HG03432 (cell line): ENCODE data around the gene KCNQ2.

Experiments
- ATAC-seq: cut with Tn5 transposase; IDR thresholded peaks from one replicate; pipeline ENCODE4 v1.9.1; 2021; ENCODE audit warnings: mild to moderate bottlenecking, moderate library complexity; ENCODE audit not compliant: unreplicated experiment

The KCNQ2 gene

DNA sequence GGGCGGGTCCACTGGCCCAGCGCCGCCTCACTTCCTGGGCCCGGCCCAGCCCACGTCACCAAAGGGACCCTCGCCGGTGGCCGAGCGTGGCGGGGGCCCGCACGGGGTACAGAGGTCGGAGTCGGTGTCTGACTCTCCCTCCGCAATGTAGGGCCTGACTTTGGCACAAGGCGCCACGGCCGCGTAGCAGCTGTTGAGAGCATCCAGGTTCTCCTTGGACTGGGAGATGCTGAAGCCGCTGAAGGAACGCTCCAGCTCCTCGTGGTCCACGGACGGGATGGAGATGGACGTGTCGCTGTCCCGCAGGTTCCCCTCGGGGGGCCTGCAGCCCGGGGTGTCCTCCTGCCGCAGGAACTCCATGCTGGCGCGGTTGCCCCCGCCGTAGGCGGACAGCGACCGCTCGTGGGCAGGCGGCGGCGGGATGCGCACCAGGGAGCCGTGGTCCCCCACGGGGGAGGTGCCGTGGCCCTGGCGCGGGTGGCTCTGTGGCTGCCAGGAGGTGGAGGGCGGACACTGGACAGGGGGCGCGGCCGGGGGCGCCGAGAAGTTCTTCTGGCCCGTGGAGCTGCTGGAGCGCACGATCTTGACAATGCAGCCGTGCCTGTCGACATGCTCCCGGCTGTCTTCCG, 65.7 kb downstream of the KCNQ2 start:
- no peak for ATAC-seq

DNA sequence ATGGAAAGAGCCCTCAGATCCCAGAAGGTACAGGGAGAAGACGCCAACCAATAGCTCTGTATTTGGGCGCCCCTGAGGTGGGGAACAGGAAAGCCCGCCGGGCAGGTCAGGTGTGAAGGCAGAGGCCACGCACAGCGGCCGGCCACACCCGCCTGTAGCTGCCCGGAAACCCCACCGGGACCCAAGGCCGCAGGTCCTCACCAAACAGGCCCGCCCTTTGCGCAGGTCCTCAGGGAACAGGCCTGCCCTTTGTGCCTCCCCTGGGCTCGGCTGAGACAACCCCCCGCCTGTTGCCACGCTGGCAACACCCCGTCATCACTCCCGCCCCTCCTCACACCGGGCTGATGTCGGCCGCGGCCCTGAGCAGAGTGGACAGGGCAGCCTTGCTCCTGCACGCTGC, 66.4 kb downstream of the KCNQ2 start:
- ATAC-seq: no peak

DNA sequence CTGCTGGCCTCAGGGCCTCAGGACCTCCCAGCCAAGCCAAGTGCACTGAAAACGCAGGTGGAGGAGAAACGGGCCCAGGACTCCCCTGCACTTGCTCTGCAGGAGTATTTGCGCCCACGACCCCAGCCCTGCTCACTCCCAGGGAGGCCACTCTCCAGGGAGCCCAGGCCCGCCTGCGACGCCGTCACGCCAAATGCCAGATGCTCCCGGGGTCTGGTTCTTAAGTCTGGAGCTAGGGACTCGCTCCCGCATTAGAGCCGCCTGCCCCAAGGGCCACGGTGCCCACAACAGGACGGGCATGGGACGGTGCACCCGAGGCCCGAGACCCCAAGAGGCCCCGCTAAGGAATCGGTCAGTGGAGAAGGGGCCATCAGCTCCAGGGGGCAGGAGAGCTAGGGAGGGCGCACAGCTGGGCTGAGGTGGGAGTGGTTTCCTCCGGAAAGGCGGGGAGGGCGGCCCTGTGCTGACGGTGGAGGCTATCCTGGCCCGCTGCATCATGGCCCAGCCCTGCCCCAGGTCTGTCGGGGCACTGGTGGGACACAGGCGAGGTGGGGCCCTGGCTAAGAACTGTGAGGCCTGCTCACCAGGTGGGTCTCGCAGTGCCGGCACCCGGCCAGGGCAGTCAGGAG, 67.2 kb downstream of the KCNQ2 start:
- no peak for ATAC-seq

DNA sequence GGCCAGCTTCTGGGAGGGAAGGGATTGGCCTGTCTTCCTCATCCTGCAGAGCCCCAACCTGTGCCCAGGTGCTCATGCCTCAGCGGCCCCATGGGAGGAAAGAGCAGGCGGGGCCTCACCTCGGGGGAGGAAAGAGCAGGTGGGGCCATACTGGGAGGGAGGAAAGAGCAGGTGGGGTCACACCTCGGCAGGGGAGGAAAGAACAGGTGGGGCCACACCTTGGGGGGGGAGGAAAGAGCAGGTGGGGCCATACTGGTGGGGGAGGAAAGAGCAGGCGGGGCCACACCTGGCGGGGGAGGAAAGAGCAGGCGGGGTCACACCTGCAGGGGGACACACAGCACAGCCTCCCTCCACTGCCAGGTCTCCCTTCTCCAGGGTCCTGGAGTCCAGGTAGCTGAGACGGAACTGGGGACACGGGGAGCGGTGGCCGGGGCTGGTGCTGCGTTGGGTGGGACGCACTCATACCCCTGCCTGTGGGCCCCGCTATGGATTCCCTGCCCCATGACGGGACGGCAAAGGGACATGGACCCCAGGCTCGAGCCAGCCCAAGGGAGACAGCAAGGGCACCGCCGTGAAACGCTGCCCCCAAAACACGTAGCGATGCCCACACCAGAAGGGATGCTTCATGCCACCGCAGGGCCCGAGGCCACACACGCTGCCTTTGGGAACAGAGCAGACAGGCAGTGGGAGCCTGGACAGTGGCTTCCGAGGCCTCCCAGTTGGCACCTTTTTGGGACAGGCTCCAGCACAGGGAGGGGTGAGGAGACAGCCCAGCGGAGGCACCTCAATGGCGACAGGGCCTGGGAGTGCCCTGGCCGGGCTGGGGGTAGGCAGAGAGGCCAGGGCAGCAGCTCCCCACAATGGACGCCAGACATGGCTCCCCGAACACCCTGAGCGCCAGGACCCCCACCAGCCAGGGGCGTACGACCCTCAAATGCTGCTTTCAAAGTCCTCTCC, 68.0 kb downstream of the KCNQ2 start:
- ATAC-seq: no peak

DNA sequence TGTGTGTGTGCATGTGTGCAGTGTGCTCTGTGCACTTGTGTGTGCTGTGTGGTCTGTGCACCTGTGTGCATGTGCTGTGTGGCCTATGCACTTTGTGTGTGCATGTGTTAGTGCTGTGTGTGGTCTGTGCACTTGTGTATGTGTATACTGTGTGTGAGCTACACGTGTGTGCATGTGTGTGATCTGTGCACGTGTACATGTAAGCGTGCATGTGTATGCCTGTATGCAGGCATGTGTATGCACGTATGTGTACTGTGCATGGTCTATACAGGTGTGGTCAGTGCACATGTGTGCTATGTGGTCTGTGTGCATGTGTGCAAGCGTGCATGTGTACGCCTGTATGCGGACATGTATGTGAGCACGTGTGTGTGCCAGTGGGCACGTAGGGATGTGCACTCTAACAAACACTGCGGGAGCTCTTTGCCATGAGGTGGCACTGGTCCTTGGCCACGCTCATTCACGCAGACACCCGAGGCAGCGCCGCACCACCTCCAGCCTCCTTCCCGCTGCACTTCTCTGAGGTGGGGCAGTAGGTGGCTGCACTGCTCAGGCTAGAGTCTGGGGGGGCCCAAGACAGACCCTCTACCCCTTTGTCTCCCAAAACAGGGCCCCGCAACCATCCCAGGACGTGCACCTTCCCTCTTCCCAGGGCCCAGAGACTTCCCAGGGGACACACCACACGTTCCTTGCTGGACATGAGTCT, 68.9 kb downstream of the KCNQ2 start:
- no peak for ATAC-seq

DNA sequence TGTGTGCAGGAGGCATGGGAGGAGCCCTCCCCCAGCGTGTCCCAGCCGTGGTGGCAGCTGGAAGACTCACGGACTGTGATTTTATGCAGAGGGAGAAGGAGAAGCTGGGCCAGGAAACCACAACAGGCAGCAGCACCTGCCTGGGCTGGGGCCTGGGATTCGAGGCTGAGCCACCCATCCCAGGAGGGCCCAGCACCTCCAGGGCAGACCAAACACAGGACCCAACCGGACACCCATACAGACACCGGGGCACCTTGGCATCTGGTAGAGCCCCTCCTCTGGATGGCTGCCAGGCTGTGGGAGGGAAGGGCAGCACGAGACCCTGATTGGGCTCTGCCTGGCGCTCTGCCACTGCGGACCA, 69.6 kb downstream of the KCNQ2 start:
- no peak for ATAC-seq

DNA sequence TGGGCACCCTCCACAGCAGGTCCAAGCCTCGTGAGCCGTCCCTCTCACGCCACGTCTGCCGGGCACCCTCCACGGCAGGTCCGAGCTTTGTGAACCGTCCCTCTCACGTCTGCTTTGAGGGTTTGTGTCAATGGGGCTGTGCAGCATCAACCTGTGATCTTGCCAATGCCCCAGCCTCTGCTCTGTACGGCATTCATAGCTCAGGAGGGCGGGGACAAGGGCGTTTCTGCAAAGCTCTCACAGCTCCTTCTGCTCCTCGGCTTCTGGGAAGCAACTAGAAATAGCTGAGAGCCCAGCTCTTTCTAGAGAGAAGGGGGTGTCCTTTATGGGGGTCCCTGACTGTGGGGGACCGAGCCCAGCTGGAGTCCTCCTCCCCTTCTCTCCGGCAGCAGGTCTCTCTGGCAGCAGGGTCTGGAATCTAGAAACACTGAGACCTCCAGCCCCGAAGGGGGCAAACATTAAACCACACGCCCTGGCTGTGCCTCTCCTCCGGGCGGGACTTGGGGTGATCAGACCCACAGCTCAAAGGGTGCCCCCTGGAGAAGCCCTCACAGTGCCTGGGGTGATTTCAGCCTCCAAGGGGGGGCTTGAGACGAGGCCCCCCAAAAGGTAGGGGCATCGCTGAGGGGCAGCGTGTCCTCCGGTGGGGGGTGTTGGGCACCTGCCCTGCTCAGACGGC, 70.1 kb downstream of the KCNQ2 start:
- no peak for ATAC-seq

DNA sequence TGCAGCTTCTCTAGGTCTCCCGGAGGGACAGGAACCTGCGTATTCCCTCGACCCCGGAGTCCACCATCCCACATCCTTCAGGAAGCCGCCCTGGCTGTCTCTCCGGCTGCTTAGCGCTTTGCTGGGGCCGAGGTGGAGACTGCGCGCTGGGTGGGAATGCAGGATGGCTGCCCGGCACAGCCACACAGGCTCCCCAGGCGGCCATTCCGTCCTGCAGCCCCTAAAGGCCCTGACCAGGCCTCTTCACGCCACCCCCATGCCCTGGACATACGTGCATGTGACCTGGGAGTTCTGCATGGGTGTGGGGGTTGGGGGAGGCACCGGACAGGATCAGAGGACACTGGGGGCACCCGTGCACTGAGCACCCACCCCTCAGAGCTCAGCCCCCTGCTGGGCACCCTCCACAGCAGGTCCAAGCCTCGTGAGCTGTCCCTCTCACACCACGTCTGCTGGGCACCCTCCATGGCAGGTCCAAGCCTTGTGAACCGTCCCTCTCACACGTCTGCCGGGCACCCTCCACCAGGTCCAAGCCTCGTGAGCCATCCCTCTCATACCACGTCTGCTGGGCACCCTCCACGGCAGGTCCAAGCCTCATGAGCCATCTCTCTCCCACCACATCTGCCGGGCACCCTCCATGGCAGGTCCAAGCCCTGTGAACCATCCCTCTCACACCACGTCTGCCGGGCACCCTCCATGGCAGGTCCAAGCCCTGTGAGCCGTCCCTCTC, 70.9 kb downstream of the KCNQ2 start:
- ATAC-seq: no peak

DNA sequence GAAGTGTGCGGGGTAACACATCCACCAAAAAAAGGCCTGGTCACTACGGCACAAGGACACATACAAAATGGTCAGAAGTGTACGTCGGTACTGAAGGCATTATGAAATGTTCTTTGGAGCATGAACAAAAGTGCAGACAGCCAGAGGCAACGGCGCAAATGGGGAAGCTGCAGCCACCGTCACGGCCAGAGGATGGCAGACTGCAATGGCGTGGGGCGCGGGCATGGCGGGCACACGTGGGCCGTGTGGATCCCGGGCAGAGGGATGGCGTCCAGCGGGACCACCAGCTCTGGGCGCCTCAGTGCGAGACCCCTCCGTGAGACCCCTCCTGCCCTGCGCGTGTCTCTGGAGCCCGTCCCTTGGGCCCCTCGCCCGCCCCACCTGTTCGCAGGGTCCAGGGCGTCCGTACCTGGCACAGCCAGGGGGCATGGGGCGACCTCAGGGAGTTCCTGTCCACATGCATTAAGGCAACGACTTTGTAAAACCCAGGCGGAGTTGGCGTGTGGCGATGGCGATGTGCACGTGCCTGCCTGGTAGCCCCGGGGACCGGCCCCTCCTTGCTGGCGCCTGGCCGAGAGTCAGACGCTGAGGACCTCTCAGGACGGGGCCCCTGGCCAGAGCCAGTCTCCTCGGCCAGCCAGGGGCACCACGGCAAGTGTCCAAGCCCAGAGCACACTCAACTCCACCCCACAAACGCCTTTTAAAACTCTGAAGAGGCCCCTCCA, 71.8 kb downstream of the KCNQ2 start:
- ATAC-seq: no peak

DNA sequence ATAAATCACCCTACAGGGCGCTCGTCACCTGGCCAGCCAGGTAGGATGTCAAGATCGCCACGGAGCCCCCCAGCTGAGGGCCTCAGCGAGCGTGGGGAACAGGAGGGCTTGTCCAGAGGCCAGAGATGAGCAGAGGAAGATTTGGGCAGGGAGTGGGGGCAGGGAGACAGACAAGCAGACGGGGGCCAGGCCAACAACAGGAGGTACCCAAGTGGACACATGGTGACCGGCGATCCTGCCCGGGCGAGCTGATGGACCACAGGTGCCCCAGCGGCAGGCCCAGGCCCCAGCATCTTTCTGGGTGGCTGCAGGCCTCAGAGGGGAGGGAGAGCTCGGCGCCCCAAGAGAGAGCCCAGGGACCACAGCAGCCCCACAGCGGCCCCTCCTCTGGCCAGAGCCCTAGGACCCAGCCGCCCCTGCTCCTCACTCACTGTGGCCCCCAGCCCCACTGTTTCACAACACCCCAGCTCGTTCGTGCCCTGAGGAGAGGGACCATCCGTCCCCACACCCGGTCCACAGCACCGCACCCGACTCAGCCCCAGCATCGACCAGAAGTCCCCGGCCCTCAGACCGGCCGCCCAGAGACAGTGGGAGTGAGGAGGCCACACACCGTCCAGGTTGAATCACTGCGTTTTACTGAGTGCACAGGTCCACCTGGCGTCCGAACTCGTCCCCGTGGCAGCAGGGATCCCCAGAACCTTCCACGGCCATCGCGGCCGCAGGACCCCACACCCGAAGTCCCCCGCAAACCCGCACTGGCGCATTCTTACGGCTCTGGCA, 72.7 kb downstream of the KCNQ2 start:
- no peak for ATAC-seq

DNA sequence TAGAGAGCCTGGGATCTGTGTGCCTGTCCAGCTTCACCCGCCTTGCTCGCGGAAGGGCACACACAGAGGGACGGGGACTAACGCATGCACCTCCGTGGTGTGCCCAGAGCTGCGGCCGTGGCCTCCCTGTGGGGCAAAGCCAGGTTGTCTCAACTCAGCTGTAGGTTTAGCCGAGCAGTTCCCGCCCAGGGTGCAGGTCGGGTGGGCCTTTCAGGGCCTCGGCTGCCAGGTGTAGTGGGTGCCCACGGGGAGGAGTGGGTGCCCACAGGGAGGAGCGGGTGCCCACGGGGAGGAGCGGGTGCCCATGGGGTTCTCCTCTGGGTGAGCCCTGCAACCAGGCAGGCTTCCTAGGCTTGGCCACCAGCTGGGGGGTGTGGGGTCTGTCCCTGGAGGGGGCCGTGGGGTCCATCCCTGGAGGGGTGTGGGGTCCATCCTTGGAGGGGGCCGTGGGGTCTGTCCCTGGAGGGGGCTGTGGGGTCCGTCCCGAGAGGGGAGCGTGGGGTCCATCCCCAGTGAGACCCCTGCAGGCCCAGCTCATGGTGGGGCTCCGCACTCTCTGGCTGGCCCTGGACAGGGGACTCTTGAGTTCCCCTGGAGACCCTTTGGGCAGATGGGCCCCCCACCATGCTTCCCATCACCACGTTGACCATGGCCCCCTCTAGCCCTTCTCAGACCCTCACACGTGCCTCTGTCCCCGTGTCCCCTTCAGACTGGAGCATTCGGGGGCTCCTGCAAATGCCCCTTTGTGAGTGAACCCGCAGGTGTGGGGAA, 73.5 kb downstream of the KCNQ2 start:
- no peak for ATAC-seq

DNA sequence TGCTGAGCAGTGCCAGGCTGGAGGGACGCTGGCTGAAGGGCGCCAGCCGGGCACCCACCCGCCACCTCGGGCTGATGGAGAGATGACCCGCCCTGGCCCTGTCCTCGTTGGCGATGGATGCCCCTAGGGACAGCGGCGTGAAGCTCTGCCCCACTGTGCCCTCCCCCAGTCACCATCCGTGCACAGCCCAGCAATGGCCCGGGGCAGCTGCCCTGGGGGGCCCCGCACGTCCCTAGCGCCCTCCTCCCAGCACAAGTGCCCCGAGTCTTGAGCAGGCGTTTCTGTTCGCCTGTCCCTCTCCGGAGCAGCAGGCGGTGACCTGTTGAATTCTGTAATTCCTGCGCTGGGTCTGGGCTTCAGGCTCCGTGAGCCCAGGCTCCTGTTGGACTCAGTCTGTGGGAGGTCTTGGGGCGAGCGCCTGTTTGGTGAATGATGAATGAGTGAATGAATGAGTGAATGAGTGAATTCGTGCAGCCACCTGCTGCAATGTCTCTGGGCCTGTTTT, 74.5 kb downstream of the KCNQ2 start:
- ATAC-seq: no peak

DNA sequence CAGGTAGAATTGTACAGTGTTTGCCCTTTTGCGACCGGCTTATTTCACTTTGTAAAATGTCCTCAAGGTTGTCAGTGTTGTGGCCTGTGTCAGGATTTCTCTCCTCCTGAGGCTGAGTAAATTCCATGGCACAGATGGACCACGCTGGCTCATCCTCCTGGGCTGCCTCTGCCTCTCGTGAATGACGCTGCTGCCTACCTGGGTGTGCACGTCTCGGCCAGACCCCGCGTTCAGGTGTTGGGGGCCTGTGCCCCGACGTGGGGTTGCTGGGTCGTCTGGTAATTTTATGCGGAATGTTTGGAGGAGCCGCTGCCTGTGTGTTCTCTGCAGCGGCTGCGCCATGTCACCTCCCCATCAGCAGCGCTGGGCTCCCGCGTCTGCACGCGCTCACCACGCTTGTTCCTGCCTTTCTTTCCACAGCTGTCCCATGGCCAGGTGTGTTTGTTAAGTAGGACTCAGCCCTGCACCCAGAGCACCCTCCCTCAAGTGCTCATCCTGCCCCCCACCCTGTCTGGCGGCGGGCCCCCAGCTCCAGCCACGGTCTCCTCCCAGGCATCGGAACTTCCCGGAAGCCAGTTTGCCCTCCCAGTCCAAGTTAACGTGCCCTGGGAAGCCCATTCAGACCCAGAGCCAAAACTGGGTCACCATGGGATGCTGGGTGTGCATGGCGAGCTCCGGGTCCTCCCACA, 75.2 kb downstream of the KCNQ2 start:
- no peak for ATAC-seq

DNA sequence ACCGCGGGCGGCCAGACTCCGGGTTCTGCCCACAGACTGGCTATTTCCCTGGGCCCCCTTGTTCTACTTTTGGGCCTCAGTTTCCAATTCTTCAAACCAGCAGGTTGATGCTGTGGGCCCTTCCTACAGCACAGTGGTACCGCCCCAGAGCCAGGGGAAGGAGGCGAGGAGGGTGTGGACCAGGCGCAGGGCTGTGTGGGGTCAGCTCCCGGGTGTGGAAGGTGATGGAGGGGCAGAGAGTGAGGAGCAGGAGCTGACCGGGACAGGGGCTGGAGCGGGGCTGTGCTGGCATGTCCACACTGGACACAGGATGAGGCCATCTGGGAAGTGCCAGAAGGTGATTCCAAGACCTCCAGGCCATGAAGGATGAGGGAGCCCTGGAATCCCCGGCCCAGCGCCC, 76.2 kb downstream of the KCNQ2 start:
- no peak for ATAC-seq

DNA sequence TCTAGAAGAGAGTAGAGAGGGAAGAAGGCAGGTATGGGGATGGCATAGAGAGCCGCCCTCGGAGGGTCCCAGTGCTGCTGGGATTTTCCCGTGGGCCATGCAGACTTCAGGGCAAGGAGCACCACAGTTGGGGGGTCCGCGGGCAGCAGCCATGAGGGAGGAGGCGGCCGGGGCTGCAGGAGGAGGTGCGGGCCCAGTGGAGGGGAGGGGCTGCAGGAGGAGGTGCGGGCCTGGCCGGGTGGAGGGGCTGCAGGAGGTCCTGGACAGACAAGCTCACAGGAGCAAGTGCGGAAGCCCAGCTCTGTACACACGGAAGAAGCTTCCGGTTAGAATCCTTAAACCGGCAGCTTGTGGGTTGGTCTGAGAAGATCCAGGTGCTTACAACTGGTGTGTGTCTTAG, 76.7 kb downstream of the KCNQ2 start:
- no peak for ATAC-seq

DNA sequence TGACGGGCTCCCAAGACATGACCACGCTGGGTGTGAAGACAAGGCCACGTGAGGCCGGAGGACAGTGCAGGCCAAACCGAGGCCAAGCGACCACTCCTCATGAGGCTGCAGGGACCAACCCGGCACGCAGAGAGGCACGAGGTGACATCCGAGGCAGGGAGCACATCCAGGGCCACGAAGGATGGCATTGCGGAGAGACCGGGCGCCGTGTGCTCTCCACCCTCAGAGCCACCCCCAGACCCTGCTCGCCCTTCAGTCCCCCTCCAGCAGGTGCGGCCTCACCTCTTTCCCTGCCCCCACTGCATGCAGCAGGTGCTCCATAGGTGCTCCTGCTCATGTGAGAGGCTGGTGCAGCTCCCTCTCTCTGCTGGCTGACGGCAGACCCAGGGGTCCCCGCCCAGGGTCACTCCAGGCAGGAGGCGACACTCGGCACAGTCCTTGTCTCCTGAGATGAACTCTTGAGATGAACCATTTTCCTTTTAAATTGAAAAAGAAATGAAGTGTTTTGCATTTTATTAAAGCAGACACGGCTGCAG, 77.5 kb downstream of the KCNQ2 start:
- no peak for ATAC-seq
